Stimulated activated CD8-positive, alpha-beta memory T cell treated with anti-CD3 and anti-CD28 coated beads, Interleukin-15, amount 100 ng/mL, for 24 hours (primary cell): ENCODE measurements around the gene RBP2.
"Not testable (repeated sequence)": the region's sequence is repeated elsewhere in the genome, so short reads cannot be mapped to it uniquely, and the experiment has no call there.

ENCODE experiments used
- DNase-seq: peaks from one replicate; pipeline ENCODE4 v3.0.0-alpha.2; 2020; ENCODE audit warnings: low read depth

The RBP2 gene

GRCh38 chr3:139441656-139442055 lies 34.7 kb downstream of the RBP2 start:
- DNase-seq = no peak

- no peak for DNase-seq
Observed at GRCh38 chr3:139440639-139441556, 35.4 kb downstream of the RBP2 start.

GRCh38 chr3:139439278-139439677 lies 37.0 kb downstream of the RBP2 start:
- no peak for DNase-seq

- DNase-seq = no peak
Observed at GRCh38 chr3:139434764-139435307, 41.5 kb downstream of the RBP2 start.

GRCh38 chr3:139434228-139434627 lies 42.1 kb downstream of the RBP2 start:
- DNase-seq = no peak

GRCh38 chr3:139433089-139433488 lies 43.2 kb downstream of the RBP2 start:
- no peak for DNase-seq

GRCh38 chr3:139430493-139430892 lies 45.8 kb downstream of the RBP2 start:
- DNase-seq = no peak

GRCh38 chr3:139427283-139428060 lies 48.8 kb downstream of the RBP2 start:
- DNase-seq = no peak

GRCh38 chr3:139425745-139426400 lies 50.4 kb downstream of the RBP2 start:
- DNase-seq = no peak

- no peak for DNase-seq
Observed at GRCh38 chr3:139423232-139423631, 53.1 kb downstream of the RBP2 start.

- no peak for DNase-seq
Observed at GRCh38 chr3:139421460-139421859, 54.9 kb downstream of the RBP2 start.

GRCh38 chr3:139421040-139421439 lies 55.3 kb downstream of the RBP2 start:
- no peak for DNase-seq

- DNase-seq = no peak
Observed at GRCh38 chr3:139418144-139418543, 58.2 kb downstream of the RBP2 start.

GRCh38 chr3:139416275-139416674 lies 60.0 kb downstream of the RBP2 start:
- no peak for DNase-seq

GRCh38 chr3:139414608-139415224 lies 61.6 kb downstream of the RBP2 start:
- DNase-seq = no peak

- DNase-seq = not testable (repeated sequence)
Observed at GRCh38 chr3:139412891-139413290, 63.4 kb downstream of the RBP2 start.
